Loucy (cell line): Measurements from ENCODE around the gene MMGT1.

ENCODE experiments used
- H2AFZ ChIP-seq: fragments of 200-600 bp; sonication (generic); 2 replicates; pipeline ENCODE4 v1.6.0; 2016; ENCODE audit warnings: antibody characterized with exemption, mild to moderate bottlenecking, low read length, moderate library complexity
- H3F3A ChIP-seq: fragments of 200-600 bp; 2 replicates; pipeline ENCODE4 v1.6.0; 2016; ENCODE audit warnings: antibody characterized with exemption, low read depth, mild to moderate bottlenecking
- H3K27me3 ChIP-seq: fragments of 200-600 bp; sonication (generic); 2 replicates; pipeline ENCODE4 v1.6.1; 2014; ENCODE audit warnings: low read length, mild to moderate bottlenecking; ENCODE audit not compliant: insufficient read depth, poor library complexity, severe bottlenecking
- H3K36me3 ChIP-seq: fragments of 200-600 bp; sonication (generic); 2 replicates; pipeline ENCODE4 v1.6.1; 2016; ENCODE audit warnings: low read length; ENCODE audit not compliant: insufficient read depth
- H3K4me1 ChIP-seq: fragments of 200-600 bp; sonication (generic); 2 replicates; pipeline ENCODE4 v1.5.1; 2014; ENCODE audit warnings: low read length, mild to moderate bottlenecking; ENCODE audit not compliant: insufficient read depth, poor library complexity, severe bottlenecking
- H3K4me2 ChIP-seq: fragments of 200-600 bp; sonication (generic); 2 replicates; pipeline ENCODE4 v1.6.0; 2014; ENCODE audit warnings: antibody characterized with exemption, low read length, low read depth, mild to moderate bottlenecking; ENCODE audit not compliant: poor library complexity, severe bottlenecking
- H3K4me3 ChIP-seq: fragments of 200-600 bp; sonication (generic); 2 replicates; pipeline ENCODE4 v1.5.1; 2014; ENCODE audit warnings: low read length, mild to moderate bottlenecking, mixed read lengths; ENCODE audit not compliant: poor library complexity, severe bottlenecking
- H3K79me2 ChIP-seq: fragments of 200-600 bp; sonication (generic); 2 replicates; pipeline ENCODE4 v1.6.1; 2014; ENCODE audit warnings: low read length; ENCODE audit not compliant: insufficient read depth
- H3K9ac ChIP-seq: fragments of 200-600 bp; sonication (generic); 2 replicates; pipeline ENCODE4 v1.6.0; 2014; ENCODE audit warnings: mild to moderate bottlenecking, low read depth, low read length, moderate library complexity; ENCODE audit not compliant: poor library complexity, severe bottlenecking
- H3K9me2 ChIP-seq: fragments of 200-600 bp; sonication (generic); replicated peaks from 2 replicates; pipeline ENCODE4 v1.6.1; 2016; ENCODE audit warnings: low read depth, low read length, mixed read lengths
- H3K9me3 ChIP-seq: fragments of 200-600 bp; sonication (generic); 2 replicates; pipeline ENCODE4 v1.6.1; 2014; ENCODE audit warnings: mild to moderate bottlenecking, antibody characterized with exemption, low read length, low read depth; ENCODE audit not compliant: insufficient read depth
- H4K20me1 ChIP-seq: fragments of 200-600 bp; sonication (generic); 2 replicates; pipeline ENCODE4 v1.6.0; 2014; ENCODE audit warnings: antibody characterized with exemption, low read length, mild to moderate bottlenecking; ENCODE audit not compliant: insufficient read depth, poor library complexity, severe bottlenecking
- EZH2phosphoT487 ChIP-seq: fragments of 200-600 bp; IDR thresholded peaks from 2 replicates; pipeline ENCODE4 v1.6.1; 2018; ENCODE audit warnings: antibody characterized with exemption, mild to moderate bottlenecking, moderate library complexity, borderline replicate concordance
- TF ChIP-seq, protein P1 (sequence below): fragments of 200-600 bp; sonication (generic); conservative IDR thresholded peaks from 2 replicates; pipeline ENCODE4 v1.5.1; 2014; ENCODE audit warnings: mild to moderate bottlenecking, antibody characterized with exemption, low read length

Gene MMGT1

DNA sequence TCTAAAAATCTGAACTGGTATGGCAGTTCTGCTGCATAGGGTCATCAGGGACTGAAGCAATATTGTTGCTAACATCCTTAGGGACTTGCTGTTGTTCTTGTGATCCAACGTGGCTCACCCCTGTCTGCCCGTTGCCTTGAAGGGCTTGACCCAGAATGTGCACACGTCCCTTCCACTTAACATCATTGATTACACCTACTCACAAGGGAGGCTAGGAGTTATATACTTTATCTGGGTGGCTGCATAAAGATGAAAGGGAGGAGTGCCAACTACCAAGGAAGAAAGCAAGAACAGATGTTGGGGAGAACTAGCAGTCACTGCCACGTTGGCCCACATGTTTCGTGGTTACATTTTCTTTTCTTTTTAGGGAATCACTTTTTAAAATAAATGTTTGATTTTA lies 45.4 kb upstream of the MMGT1 start:
- TF ChIP-seq, protein P1, sequence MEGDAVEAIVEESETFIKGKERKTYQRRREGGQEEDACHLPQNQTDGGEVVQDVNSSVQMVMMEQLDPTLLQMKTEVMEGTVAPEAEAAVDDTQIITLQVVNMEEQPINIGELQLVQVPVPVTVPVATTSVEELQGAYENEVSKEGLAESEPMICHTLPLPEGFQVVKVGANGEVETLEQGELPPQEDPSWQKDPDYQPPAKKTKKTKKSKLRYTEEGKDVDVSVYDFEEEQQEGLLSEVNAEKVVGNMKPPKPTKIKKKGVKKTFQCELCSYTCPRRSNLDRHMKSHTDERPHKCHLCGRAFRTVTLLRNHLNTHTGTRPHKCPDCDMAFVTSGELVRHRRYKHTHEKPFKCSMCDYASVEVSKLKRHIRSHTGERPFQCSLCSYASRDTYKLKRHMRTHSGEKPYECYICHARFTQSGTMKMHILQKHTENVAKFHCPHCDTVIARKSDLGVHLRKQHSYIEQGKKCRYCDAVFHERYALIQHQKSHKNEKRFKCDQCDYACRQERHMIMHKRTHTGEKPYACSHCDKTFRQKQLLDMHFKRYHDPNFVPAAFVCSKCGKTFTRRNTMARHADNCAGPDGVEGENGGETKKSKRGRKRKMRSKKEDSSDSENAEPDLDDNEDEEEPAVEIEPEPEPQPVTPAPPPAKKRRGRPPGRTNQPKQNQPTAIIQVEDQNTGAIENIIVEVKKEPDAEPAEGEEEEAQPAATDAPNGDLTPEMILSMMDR, result no peak
- no peak for TF ChIP-seq EZH2phosphoT487
- Histone ChIP-seq H3K36me3 (peaks cover 4% of the 10 kb centered on the region; the same call in 1 of the 2 replicates), H3K27me3 (no peaks in the 10 kb centered on the region), H3K9me2 (no peaks in the 10 kb centered on the region), H3K4me3 (no peak overlapping the region), H3K9me3 (no peaks in the 10 kb centered on the region), H2AFZ (no peak overlapping the region), H3K9ac (no peak overlapping the region), H3F3A (no peaks in the 10 kb centered on the region), H3K4me2 (no peak overlapping the region), H4K20me1 (no peaks in the 10 kb centered on the region), H3K4me1 (no peaks in the 10 kb centered on the region), H3K79me2 (no peaks in the 10 kb centered on the region)

- H3K36me3 ChIP-seq, result peaks cover 7% of the 10 kb centered on the region; the same call in 1 of the 2 replicates
- no peaks in the 10 kb centered on the region for H4K20me1 ChIP-seq
- no peak overlapping the region for H3K4me3 ChIP-seq
- TF ChIP-seq, protein P1, result no peak
- no peaks in the 10 kb centered on the region for H3K9me2 ChIP-seq
- no peaks in the 10 kb centered on the region for H3F3A ChIP-seq
- no peaks in the 10 kb centered on the region for H3K9me3 ChIP-seq
- no peaks in the 10 kb centered on the region for H3K79me2 ChIP-seq
- no peaks in the 10 kb centered on the region for H3K27me3 ChIP-seq
- H2AFZ ChIP-seq, result no peak overlapping the region
- H3K9ac ChIP-seq, result no peak overlapping the region
- H3K4me1 ChIP-seq, result no peaks in the 10 kb centered on the region
- H3K4me2 ChIP-seq, result no peak overlapping the region
These were observed 43.1 kb upstream of the MMGT1 start for GRCh38 chrX:136016881-136017280.

GRCh38 chrX:136015016-136015415 lies 41.2 kb upstream of the MMGT1 start:
- Histone ChIP-seq H4K20me1 (no peaks in the 10 kb centered on the region), H3K79me2 (no peaks in the 10 kb centered on the region), H2AFZ (no peak overlapping the region), H3K27me3 (no peaks in the 10 kb centered on the region), H3K9ac (no peak overlapping the region), H3K9me2 (no peaks in the 10 kb centered on the region), H3K4me1 (no peaks in the 10 kb centered on the region), H3K9me3 (no peaks in the 10 kb centered on the region), H3F3A (no peaks in the 10 kb centered on the region), H3K36me3 (peaks cover 7% of the 10 kb centered on the region; the same call in 1 of the 2 replicates), H3K4me2 (no peak overlapping the region), H3K4me3 (no peak overlapping the region)
- TF ChIP-seq, protein P1, result no peak
- TF ChIP-seq EZH2phosphoT487, result no peak
